T-helper 2 cell (primary cell): ENCODE results near the gene NSMCE3.
"Not testable (repeated sequence)": the region's sequence is repeated elsewhere in the genome, so short reads cannot be mapped to it uniquely, and the experiment has no call there.

Experiments used
- DNase-seq, 5 experiments: peaks; one replicate each; pipeline versions ENCODE4 v3.0.0 to v3.0.0-alpha.2; 2012 to 2022

The NSMCE3 gene

GRCh38 chr15:29270169-29270955 lies 740 bp upstream of the NSMCE3 start:
- peak in 3 of 5 experiments; percentile 6 to 90 (median 59) for DNase-seq

GRCh38 chr15:29268706-29269484 lies 727 bp downstream of the NSMCE3 start:
- peak in 4 of 5 experiments; percentile 18 to 74 (median 42) for DNase-seq

DNA sequence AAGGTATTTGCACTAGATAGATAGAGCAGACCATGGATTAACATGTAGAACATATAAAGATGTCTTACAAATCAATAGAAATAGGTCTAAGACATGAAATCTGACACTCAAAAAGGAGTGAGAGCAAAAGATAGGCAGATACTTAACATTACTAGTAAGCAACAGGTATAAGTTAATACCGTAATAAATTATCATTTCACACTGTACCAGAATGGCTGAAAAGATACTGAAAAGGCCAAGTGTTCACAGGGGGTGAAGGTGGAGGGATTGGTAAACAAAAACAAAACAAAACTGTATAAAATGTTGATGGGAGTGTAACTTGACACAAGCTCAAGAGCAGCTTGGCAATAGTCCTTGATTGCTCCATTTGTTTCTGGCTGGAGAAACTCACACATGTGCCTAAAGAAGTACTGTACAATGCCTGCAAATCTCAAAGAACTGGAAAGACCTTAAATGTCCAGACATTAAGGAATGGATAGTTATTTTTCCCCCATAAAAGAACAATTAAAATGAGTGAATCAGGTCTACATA lies 3.5 kb downstream of the NSMCE3 start:
- DNase-seq: no peak

- DNase-seq: no peak
These were observed 6.3 kb downstream of the NSMCE3 start for GRCh38 chr15:29263289-29263688.

GRCh38 chr15:29262738-29263137 lies 6.9 kb downstream of the NSMCE3 start:
- peak in 1 of 5 experiments; percentile 19 for DNase-seq

DNA sequence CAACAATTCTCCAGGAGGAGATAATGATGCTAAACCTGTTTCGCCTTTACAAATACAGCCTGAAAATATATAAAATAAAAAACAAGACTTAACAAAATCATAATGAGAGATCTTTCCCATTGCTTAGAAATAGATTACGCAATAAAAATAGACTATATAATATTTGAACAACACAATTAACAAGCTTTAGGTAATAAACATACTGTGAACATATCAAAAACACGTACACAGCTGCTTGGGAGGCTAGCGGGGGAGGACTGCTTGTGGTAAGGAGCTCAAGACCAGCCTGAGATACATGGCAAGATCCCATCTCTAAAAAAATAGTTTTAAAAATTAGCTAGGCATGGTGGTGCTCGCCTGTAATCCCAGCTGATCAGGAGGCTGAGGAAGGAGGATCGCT lies 8.7 kb downstream of the NSMCE3 start:
- no peak for DNase-seq

- no peak for DNase-seq
These were observed 10.4 kb downstream of the NSMCE3 start for GRCh38 chr15:29259233-29259632.

DNA sequence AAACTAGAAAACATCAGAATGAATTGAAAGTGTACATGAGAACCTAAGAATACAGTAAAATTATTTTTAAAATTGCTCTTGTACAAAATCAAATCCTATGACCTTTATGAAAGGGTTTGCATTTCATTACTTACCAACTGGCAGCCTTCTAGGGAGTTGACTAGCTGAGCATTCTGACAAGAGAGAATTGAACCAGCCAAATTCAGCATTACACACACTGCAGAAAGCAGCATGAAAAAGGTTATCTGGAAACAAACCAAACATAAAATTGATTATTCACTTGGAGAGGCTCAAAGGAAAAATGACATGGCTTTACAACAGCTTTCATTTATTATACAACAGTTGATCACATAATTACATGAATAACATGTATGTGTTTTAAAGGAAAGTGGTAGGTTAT lies 17.4 kb downstream of the NSMCE3 start:
- DNase-seq: no peak

DNA sequence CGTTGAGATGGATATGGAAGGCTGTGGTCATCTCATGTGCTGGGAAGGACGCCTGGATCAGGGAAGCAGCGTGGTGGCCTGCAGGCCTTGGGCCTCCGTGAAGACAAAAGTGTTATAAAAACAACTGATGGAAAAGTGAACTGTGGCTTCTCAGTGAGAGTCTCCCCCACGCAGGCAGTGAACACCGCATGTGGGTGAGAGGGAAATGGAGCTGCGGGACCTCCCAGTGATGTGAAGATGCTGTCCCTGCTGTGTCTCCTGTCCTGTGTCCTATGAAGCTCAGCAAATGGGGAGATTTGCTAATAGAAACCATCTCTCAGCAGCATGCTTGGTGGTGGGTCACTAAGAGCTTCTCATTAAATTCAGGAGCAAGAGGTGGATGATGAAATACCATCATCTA lies 25.1 kb downstream of the NSMCE3 start:
- no peak for DNase-seq

- no peak for DNase-seq
These were observed 25.5 kb downstream of the NSMCE3 start for GRCh38 chr15:29244123-29244522.

GRCh38 chr15:29242456-29243242 lies 27.0 kb downstream of the NSMCE3 start:
- DNase-seq: no peak

- DNase-seq: no peak
These were observed 28.4 kb downstream of the NSMCE3 start for GRCh38 chr15:29241207-29241606.

DNA sequence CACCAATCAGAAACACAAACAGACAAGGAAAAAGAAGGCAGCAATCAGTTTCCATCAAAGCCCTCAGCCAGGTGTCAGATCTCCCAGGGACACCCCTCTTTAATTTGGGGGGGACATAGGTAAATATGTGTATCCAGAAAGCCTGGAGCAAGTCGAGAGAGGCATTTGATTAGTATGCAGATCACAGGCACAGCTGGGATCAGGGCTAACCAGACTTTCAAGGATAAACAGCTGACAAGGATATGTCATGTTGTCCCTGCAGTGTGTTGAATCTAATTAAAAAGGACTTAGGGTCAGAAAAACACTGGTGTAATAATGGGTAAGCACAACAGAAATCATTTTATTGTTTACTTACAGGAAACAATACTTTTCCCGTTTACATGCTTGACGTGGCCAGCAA lies 30.2 kb downstream of the NSMCE3 start:
- no peak for DNase-seq

DNA sequence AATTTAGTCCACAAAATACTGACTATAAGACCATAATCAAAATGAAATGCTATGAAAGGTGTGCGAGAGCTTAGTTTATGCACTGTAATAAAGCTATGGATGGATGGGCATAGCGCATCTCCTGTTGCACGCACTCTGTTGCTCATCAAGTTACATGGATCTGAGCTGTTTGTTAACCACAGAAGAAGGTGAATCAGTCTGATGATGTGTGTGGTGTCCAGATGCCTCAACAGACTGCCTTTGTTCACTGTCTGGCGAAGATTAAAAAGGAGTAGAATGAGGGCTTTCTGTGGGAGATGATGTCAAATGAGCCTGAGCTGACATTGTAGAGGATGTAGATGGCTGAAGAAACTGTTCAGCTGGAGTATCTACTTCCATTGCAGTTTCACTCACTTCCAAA lies 36.1 kb downstream of the NSMCE3 start:
- DNase-seq: no peak

- DNase-seq: no peak
These were observed 43.0 kb downstream of the NSMCE3 start for GRCh38 chr15:29226436-29227208.

- DNase-seq: no peak
These were observed 43.9 kb downstream of the NSMCE3 start for GRCh38 chr15:29225534-29226234.

GRCh38 chr15:29224987-29225363 lies 44.6 kb downstream of the NSMCE3 start:
- not testable (repeated sequence) for DNase-seq

DNA sequence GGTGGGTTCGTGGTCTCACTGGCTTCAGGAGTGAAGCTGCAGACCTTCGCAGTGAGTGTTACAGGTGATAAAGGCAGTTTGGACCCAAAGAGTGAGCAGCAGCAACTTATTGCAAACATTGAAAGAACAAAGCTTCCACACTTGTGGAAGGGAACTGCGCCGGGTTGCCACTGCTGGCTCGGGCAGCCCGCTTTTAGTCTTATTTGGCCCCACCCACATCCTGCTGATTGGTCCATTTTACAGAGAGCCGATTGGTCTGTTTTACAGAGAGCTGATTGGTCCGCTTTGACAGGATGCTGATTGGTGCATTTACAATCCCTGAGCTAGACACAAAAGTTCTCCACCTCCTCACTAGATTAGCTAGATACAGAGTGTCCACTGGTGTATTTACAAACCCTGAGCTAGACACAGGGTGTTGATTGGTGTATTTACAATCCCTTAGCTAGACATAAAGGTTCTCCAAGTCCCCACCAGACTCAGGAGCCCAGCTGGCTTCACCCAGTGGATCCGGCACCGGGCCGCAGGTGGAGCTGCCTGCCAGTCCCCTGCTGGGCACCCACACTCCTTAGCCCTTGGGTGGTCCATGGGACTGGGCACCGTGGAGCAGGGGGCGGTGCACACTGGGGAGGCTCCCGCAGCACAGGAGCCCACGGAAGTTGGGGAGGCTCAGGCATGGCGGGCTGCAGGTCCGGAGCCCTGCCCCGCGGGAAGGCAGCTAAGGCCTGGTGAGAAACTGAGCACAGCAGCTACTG lies 45.2 kb downstream of the NSMCE3 start:
- not testable (repeated sequence) for DNase-seq

DNA sequence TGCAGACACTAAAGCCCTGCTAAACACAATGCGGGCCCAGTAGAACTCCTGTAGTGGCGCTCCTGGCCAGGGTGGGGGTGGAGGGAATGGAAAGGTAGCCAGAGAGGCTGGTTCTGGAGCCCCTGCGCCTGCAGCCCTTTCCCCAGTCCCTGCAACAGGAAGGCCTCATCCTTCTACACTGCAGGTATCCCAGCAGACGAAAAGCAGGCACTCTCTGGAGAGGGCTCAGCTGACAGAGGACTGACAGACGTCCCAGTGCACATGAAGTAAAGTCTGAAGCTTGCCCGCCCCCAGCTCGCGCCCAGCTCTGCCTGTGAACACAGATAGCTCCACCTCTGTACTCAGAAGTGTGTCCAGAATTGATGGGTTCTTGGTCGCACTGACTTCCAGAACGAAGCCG lies 46.0 kb downstream of the NSMCE3 start:
- no peak for DNase-seq

- no peak for DNase-seq
These were observed 47.3 kb downstream of the NSMCE3 start for GRCh38 chr15:29222129-29222853.
